GM21737 (cell line): ENCODE measurements around the gene SLC15A5.

ENCODE experiments used
- ATAC-seq: cut with Tn5 transposase; IDR thresholded peaks from one replicate; pipeline ENCODE4 v1.9.1; 2021; ENCODE audit warnings: mild to moderate bottlenecking, moderate library complexity; ENCODE audit not compliant: unreplicated experiment

SLC15A5 gene

DNA sequence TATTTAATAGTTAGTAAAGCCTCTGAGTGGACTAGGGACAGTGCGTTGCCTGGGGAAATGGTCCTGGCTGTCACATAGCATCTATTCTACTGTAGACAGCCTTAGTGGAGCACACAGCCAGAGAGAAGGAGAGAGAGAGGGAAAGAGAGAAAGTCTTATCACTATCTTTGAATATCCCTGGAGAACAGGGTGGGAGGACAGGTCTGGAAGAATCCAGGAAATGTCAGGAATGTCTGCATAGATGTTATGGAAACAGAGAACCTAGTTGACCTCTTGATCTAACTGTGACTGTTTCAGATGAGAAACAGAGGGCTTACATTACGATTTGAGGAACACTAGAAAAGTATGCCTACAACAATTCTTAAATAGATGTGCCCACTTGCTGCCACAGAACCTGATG, 92.8 kb downstream of the SLC15A5 start:
- no peak for ATAC-seq

DNA sequence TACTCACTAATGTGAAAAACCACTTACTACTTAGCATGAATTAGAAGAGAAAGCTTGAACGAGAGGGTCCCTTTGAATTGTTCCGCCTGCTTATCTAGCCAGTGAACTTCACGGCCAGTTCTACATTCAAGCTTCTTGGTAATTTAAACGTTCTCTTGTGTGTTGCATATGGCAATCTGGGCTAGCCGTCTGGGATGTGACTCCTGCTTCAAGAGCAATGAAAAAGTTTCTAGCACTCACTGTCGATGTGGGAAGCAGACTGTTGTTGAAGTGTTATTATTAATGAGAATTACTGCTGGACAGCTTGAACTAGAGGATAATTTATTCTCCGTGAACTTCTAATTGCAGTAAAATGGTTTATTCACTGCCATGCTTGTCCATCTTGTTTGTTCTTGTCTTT, 93.9 kb downstream of the SLC15A5 start:
- no peak for ATAC-seq

DNA sequence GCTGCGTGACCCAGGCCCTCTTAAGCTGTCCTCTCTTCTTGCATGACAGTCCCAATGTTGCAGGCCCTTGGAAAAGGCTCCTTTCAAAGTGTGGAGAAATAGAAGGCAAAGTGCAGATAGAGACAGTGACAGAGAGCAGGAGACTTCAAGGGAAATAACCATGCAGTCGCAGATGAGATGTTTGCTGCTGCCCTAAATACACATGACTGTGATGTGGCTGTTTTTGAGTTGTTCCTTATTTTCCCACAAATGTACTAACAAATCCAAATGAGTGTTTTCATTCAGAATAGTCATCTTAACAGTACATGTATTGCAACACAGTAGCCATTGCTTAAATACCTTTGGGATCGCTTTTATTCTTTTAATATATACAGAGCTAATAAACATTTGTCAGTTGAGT, 101.6 kb downstream of the SLC15A5 start:
- ATAC-seq, result no peak

DNA sequence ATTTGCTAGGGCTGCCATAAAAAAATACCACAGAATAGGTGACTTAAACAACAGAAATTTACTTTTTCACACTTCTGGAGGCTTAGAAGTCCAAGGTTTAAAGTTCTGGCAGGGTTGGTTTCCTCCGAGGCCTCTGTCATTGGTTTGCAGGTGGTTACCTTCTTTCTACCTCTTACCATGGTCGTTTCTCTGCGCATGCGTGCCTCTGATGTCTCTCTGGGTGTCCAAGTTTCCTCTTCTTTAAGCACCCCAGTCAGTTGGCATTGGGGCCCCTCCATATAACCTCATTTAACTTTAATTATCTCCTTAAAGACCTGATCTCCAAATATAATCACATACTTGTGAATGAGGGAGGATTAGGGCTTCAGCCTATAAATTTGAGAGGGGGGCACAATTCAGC, 103.2 kb downstream of the SLC15A5 start:
- no peak for ATAC-seq

DNA sequence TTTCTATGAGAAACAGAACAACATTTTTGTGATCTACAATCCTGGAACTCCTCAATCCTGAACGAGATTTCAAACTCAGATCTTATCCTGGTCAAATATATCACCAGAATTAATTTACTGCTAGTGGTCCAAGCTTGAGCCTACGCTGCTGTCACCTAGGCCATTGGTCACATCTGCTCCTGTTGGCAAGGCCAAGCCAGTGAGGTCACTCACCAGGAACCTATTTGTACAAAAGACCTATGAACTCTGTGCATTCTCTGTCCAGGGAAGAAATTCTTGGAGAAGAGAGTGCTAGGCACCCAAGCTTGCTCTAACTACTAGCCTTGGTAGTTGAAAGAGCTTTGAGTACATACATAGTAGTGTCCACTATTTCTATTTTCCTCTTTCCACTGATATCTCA, 106.1 kb downstream of the SLC15A5 start:
- ATAC-seq, result no peak

DNA sequence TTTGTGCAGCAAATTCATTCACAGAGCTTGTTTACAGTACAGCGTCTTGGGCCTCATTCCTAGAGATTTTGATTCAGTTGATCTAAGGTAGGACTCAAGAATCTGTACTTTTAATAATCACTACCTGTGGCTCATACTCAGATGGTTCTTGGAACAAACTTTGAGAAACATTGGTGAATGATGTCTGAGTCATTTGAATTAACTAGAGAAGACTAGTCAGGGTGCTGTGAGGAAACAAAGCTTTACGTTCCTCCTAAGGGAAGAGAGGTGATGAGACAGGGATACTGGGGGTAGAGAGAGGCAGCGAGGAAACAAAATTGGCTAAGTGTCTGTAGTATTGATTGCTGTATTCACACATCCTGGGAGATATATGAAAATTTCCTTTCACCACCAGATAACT, 109.4 kb downstream of the SLC15A5 start:
- no peak for ATAC-seq

DNA sequence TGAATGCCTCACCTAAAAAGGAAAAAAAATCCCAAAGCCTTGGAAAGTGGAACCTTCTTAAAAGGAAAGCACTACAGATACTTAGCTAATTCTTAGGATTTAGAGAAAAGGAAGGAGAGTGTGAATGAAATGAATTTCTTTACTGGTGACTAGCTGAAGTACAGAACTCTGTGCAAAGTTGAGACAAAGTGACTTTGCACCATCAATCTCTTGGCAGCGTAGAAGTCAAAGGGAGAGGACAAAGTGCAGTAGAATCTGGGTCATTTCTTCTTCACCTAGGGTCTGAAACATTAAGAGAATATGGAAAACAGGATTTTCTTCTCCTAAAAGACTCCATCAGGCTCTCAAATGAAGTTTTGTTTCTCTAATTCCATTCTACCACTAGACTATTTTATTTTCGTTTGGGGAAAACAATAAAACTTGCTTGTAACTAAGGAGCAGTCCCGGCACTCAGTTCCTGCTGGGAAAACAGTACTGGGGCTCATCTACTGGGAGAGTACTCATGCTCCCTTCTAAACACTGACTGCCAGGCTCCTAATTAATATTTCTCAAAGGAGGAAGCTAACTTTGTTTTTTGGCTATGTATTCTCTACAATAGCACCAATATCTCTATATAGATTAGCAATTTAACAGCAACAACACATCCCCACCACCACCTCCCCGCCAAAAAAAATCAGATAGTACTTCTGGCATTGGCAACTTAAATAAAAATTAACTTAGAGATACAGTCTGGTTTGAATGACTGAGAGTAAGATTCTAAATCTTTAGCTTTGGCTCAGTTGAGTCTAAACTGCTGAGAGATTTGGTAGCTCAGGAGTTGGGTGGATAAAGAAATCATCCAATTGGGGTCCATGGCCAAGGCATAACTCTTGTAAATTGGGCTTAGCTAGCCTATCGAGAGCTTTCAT, 110.7 kb downstream of the SLC15A5 start:
- ATAC-seq, result no peak

DNA sequence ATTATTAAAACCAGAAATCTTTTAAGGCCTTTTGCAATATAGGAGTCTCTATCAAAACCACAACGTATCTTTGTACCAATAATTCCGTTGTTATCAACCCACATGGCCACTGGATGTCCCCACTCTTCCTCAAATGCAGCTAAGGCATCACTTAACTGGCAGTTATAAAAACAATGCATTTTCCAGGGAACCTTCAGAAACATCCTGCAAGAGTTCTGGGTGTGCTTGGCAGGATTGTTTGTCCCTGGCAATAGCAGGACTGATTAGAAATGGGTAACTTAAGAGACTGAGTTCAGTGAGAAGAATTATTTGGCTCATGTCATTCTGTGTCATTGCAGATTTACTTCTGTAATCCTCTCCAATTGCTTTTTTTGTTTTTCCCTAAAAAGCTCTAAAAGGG, 112.0 kb downstream of the SLC15A5 start:
- no peak for ATAC-seq

DNA sequence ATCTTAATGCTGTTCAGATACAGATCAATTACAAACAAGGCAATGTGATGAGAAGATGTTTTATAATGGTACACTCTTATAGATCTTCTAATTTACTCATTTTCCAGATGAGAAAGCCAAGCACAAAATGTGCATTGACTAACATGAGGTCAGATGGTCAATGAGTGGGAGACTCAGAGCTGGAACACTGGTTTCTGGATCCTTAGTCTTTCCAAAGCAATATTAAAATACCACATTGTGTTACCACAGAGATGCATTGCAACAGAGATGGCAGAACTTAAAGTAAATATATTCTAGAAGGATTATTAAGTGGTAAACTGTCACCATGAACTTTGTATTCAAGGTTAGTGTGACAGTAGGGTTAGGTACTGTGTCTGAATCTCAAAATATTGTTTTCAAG, 113.6 kb downstream of the SLC15A5 start:
- no peak for ATAC-seq

DNA sequence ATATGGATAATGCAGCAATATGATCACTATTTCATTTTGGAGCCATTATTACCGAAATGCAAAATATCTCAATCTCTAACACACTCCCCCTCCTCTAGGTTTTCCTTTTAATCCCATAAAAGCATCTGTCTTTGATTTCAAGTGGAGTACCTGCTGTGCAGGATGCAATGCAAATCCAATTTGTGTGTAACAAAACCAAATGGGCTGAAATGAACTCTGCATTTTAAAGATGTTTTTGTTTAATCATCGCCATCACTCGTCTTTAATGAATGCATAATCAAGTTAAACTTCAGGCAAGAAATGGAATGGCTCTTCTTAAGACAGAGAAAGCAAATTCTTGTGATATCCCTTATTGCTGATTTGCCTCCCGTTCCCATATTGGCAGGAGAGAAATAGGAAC, 114.3 kb downstream of the SLC15A5 start:
- ATAC-seq, result no peak

DNA sequence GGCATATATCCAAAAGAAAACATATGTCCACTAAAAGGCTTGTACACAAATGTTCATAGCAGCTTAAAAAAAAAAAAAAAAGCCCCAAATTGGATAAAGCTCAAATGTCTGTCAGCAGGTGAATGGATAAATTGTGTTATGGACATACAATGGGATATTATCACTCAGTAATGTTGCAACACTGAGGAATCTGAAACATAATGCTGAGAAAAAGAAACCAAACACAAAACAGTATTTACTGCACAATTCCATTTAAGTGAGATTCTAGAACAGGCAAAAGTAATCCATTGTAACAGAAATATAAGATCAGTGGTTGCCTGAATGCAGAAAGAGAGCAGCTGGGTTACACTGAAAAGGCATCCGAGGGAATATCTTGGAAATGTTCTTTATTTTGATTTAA, 117.9 kb downstream of the SLC15A5 start:
- ATAC-seq, result no peak

DNA sequence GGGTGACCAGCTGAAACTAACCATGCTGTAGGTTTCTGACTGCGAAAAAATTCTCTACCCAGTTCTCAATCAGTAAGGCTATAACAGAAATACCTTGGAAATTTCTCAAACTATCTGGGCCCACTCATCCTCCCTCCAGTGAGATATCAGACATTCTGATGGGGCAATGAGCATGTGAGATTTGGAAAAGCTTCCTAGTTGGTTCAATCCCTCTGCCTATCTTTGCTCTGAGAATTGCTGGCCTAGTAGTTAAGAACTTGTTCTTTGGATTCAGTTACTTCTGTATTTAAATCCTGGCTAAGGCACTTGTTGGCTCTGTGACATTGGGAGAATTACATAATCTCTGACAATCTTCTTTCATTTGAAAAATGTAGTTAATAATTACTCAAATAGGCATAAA, 119.4 kb downstream of the SLC15A5 start:
- ATAC-seq, result no peak

DNA sequence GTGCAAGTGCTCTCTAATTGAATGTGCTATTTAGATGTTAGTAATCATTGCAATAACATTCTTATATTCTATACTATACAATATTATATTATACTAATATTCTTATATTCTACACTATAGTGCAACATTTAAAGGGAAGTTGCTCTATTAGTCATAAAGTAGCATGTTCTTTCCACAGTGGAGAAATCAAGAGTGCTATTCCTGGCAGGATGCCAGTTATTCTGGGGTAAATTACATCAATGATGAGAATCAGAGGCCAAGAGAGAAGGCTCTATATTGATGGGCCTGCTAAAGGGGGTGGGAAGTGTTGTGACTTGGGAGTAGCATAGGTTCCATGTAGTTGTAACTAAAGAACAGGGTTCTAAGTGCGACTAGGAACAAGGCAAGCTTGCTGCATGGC, 121.5 kb downstream of the SLC15A5 start:
- no peak for ATAC-seq

DNA sequence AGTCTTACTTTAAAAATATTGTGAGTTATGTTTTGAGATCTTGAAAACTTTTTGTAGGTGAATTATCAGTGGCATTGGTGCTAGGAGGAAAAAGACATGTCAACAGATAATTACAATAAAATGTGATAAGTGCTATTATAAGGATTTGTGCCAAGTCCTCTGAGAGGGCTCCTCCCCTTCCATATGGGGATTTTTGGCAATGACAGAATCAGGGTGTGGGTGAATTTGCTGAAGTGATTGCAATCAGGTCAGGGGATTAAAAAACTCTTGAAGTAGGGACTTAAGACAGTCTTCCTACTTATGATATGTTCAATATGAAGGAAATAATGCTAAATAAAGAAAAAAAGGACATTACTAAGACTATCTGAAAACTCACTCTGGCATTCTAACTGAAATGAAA, 122.5 kb downstream of the SLC15A5 start:
- no peak for ATAC-seq

DNA sequence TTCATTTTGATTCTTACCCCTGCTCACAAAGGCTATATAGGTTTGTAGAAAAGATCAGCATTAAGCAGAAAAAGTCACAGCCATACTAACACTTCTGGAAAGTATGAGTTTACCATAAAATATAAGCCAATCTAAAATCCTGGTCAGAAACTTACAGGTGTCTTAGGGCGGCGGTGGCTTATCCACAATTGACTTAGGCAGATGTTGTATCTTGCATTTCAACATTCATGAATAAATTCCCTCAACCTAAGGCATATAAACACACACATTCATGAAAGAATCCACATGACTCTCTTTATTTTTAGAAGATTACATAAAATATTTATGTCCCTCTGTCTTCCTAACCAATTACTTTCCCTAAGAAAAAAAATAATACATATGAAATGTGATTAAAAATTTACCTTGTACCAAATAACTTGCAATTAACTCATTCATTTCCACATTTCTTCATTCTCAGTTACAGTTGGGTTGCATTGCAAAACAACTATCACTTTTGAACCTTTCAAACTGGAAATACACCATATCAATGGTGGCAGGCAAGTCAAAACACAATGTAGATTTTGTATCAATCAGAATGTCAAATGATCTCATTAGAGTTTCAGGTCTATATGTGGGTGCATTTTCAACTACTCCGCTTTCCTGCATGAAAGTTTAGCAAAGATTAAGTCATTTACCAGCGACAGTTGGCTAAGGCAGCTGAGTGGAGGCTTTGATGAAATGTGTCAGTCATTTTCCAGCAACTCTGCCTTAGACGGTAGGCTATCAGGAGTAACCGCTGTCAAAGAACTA, 124.4 kb downstream of the SLC15A5 start:
- no peak for ATAC-seq

DNA sequence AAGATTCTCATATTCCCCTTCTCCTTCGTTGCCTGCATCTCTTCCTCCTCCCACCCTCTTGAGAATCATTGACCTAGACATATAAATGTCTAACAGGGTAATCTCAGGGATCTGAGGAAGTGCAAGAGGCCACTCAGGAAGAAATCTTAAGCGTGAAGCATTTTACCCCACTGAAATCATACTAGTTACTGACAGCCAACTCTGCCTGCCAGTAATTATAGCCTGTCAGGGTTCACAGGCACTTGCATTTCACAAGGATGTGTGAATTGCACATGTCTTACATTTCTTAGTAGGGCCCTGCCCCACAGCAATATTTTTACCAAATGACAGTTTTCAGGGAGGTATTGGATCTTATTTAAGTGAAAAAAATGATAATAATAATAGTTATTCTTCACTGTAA, 127.2 kb downstream of the SLC15A5 start:
- no peak for ATAC-seq

DNA sequence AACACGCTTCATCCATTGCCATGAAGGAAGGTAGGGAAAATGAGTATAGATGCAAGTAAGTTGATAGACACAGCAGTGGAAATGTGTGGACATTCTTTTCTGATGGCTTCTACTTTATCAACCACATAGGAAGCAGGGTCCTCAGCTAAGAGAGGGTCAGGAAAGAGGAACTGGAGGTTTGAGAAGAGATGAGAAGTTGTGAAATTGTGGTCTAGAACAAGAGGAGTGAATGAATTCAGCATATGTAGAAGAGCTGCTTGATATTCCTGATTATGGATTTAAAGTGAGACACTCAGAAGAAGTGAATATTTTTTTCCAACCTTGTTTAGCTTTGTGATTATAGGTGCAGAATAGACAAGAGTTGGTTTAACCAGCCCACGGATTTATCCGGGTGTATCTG, 128.5 kb downstream of the SLC15A5 start:
- ATAC-seq, result no peak
